ENCODE results near the gene GPR162.
A peak's percentile ranks its signal among the peaks of the same experiment; 100 is the strongest.

Gene GPR162

GRCh38 chr12:6839482-6840201 lies 18.0 kb downstream of the GPR162 start:
- no peak for DNase-seq

- no peak for DNase-seq
These were observed 18.7 kb downstream of the GPR162 start for GRCh38 chr12:6840330-6840729.

GRCh38 chr12:6840761-6841515 lies 19.3 kb downstream of the GPR162 start, which contains the start of gene GNB3:
Gene GNB3, plus strand, starts transcription at chr12:6840925. Its CDS starts 363 bp downstream, at chr12:6841288.
- no peak for DNase-seq

- no peak for DNase-seq
These were observed 20.5 kb downstream of the GPR162 start for GRCh38 chr12:6842075-6842474.

- no peak for DNase-seq
These were observed 21.7 kb downstream of the GPR162 start for GRCh38 chr12:6843118-6843902.

GRCh38 chr12:6845395-6845794 lies 23.8 kb downstream of the GPR162 start:
- DNase-seq = no peak

- DNase-seq = no peak
These were observed 24.8 kb downstream of the GPR162 start for GRCh38 chr12:6846316-6846869.

- DNase-seq = no peak
These were observed 26.1 kb downstream of the GPR162 start for GRCh38 chr12:6847676-6848075.

GRCh38 chr12:6849427-6849826 lies 27.8 kb downstream of the GPR162 start:
- no peak for DNase-seq

GRCh38 chr12:6849976-6850560 lies 28.4 kb downstream of the GPR162 start:
- DNase-seq = no peak

GRCh38 chr12:6850796-6851152 lies 29.2 kb downstream of the GPR162 start:
- DNase-seq = no peak

GRCh38 chr12:6851153-6851920 lies 29.7 kb downstream of the GPR162 start, which contains the start of gene CDCA3:
Gene CDCA3, minus strand, starts transcription at chr12:6851286. Its CDS starts 334 bp downstream, at chr12:6850952.
- DNase-seq = peak; percentile 91

GRCh38 chr12:6851921-6852650 lies 30.5 kb downstream of the GPR162 start, which contains the start of gene USP5:
Gene USP5, plus strand, starts transcription at chr12:6852150. Its CDS starts 30 bp downstream, at chr12:6852180.
- DNase-seq = peak; percentile 98

GRCh38 chr12:6852651-6853354 lies 31.2 kb downstream of the GPR162 start:
- peak; percentile 80 for DNase-seq

- no peak for DNase-seq
These were observed 32.0 kb downstream of the GPR162 start for GRCh38 chr12:6853626-6854025.

GRCh38 chr12:6854036-6854435 lies 32.4 kb downstream of the GPR162 start:
- DNase-seq = no peak

- no peak for DNase-seq
These were observed 33.7 kb downstream of the GPR162 start for GRCh38 chr12:6855322-6855721.

- DNase-seq = no peak
These were observed 37.2 kb downstream of the GPR162 start for GRCh38 chr12:6858799-6859198.

GRCh38 chr12:6860116-6860515 lies 38.5 kb downstream of the GPR162 start:
- DNase-seq = no peak

GRCh38 chr12:6860942-6861341 lies 39.3 kb downstream of the GPR162 start:
- no peak for DNase-seq

Measured in activated naive CD4-positive, alpha-beta T cell treated with Interleukin-2 at 50 U/mL for 16 hours (primary cell).